GM23338 (cell line): ENCODE measurements around the gene C6orf89. TPM values are rescaled to one million over a fixed set of nuclear protein-coding genes. Genes with fewer than 3 reads are reported as not detected.
A peak's percentile ranks its signal among the peaks of the same experiment; 100 is the strongest.

Source experiments
- ATAC-seq: fragments of 200-7000 bp; cut with Tn5 transposase; 3 replicates; pipeline ENCODE4 v1.9.1; 2020
- DNase-seq: peaks from one replicate; pipeline ENCODE4 v3.0.0-alpha.2; 2015; ENCODE audit warnings: low spot score
- H2AFZ ChIP-seq: fragments of 200-600 bp; sonication (generic); 2 replicates; pipeline ENCODE4 v1.8.0; 2016; ENCODE audit warnings: antibody characterized with exemption, mild to moderate bottlenecking, moderate library complexity
- H3F3A ChIP-seq: fragments of 200-600 bp; sonication (generic); replicated peaks from 2 replicates; pipeline ENCODE4 v1.8.0; 2017; ENCODE audit warnings: antibody characterized with exemption, mixed run types, low read depth
- H3K27ac ChIP-seq: fragments of 200-600 bp; sonication (generic); 2 replicates; pipeline ENCODE4 v1.6.1; 2016; ENCODE audit warnings: low read depth
- H3K27me3 ChIP-seq: fragments of 200-600 bp; sonication (generic); 2 replicates; pipeline ENCODE4 v1.8.0; 2016; ENCODE audit warnings: mild to moderate bottlenecking, mixed run types, moderate library complexity; ENCODE audit not compliant: insufficient read depth
- H3K36me3 ChIP-seq: fragments of 200-600 bp; sonication (generic); 2 replicates; pipeline ENCODE4 v1.8.0; 2016; ENCODE audit warnings: mild to moderate bottlenecking; ENCODE audit not compliant: insufficient read depth
- H3K4me1 ChIP-seq: fragments of 200-600 bp; sonication (generic); 2 replicates; pipeline ENCODE4 v1.8.0; 2016; ENCODE audit warnings: mild to moderate bottlenecking, moderate library complexity; ENCODE audit not compliant: insufficient read depth
- H3K4me2 ChIP-seq: fragments of 200-600 bp; sonication (generic); 2 replicates; pipeline ENCODE4 v1.7.1; 2017; ENCODE audit warnings: mixed run types
- H3K4me3 ChIP-seq: fragments of 200-600 bp; sonication (generic); 2 replicates; pipeline ENCODE4 v1.6.1; 2016; ENCODE audit warnings: mixed run types
- H3K79me2 ChIP-seq: fragments of 200-600 bp; sonication (generic); replicated peaks from 2 replicates; pipeline ENCODE4 v1.8.0; 2017; ENCODE audit warnings: mild to moderate bottlenecking; ENCODE audit not compliant: insufficient read depth
- H3K9me2 ChIP-seq: fragments of 200-600 bp; sonication (generic); 2 replicates; pipeline ENCODE4 v1.8.0; 2017; ENCODE audit not compliant: insufficient read depth
- H4K20me1 ChIP-seq: fragments of 200-600 bp; sonication (generic); replicated peaks from 2 replicates; pipeline ENCODE4 v1.8.0; 2017; ENCODE audit warnings: mild to moderate bottlenecking; ENCODE audit not compliant: insufficient read depth
- H3K27ac Mint-ChIP-seq: 2 replicates; pipeline ENCODE4 v1.8.0; 2020; ENCODE audit warnings: inconsistent platforms, mild to moderate bottlenecking, moderate library complexity, mixed read lengths
- H3K27me3 Mint-ChIP-seq: 3 replicates; pipeline ENCODE4 v1.8.0; 2022; ENCODE audit warnings: low read depth, mild to moderate bottlenecking, moderate library complexity, mixed read lengths, inconsistent platforms; ENCODE audit not compliant: insufficient read depth, poor library complexity
- H3K36me3 Mint-ChIP-seq: 3 replicates; pipeline ENCODE4 v1.8.0; 2021; ENCODE audit warnings: low read depth, mild to moderate bottlenecking, inconsistent platforms, moderate library complexity, mixed read lengths
- H3K4me1 Mint-ChIP-seq: 3 replicates; pipeline ENCODE4 v1.8.0; 2020; ENCODE audit warnings: mild to moderate bottlenecking, inconsistent platforms, mixed read lengths
- H3K4me3 Mint-ChIP-seq: 3 replicates; pipeline ENCODE4 v1.8.0; 2021; ENCODE audit warnings: moderate library complexity, mild to moderate bottlenecking, inconsistent platforms, mixed read lengths
- H3K9me3 Mint-ChIP-seq: 3 replicates; pipeline ENCODE4 v1.8.0; 2020; ENCODE audit warnings: moderate library complexity, mild to moderate bottlenecking, inconsistent platforms, mixed read lengths
- CTCF ChIP-seq, 2 experiments: fragments of 200-600 bp in 1 of 2; sonication (generic) in 1 of 2; conservative IDR thresholded peaks; 2 replicates each; pipeline versions ENCODE4 v1.5.1 to v1.6.1; 2016 to 2017; ENCODE audit warnings: antibody characterized with exemption in 2 of 2, low read depth in 2 of 2, mild to moderate bottlenecking in 2 of 2, moderate library complexity in 1 of 2
- ZNF331 ChIP-seq: fragments of 250-450 bp; sonication (Bioruptor Pico); IDR thresholded peaks from 2 replicates; pipeline ENCODE4 v1.5.0; 2020; ENCODE audit warnings: low read depth, mild to moderate bottlenecking, moderate library complexity
- ZNF462 ChIP-seq: fragments of 250-450 bp; sonication (Bioruptor Pico); IDR thresholded peaks from 2 replicates; pipeline ENCODE4 v1.5.0; 2020; ENCODE audit warnings: mild to moderate bottlenecking, moderate library complexity
- polyA plus RNA-seq: library from polyadenylated mRNA; unstranded; fragments of >200 nt; fragmentation: Nextera tagmentation; extraction: Ambion mirVana; gene quantifications from 2 replicates; pipeline ENCODE4 v1.2.1, GENCODE V29; 2016
- total RNA-seq: library from RNA; depleted of rRNA; stranded (reverse); fragments of >200 nt; shearing (Covaris generic); gene quantifications from 2 replicates; pipeline ENCODE4 v1.2.3, GENCODE V29; 2014

Gene C6orf89
- total and polyA plus RNA-seq, 2 experiments from 2014 or later, result 3.7 to 7.9 TPM

- peak; percentile 65 to 84 for TF ChIP-seq CTCF (conservative IDR thresholded peaks at IDR 0.05; ENCODE audit: low read depth in 2 of 2)
- 0 out of 2 replicates have a peak, but pooled peaks have one; percentile 10 for TF ChIP-seq ZNF462 (CRISPR knock-in tag)
- no peak for TF ChIP-seq ZNF331 (CRISPR knock-in tag)
- DNase-seq, result peak; percentile 90
- Histone ChIP-seq H3K36me3 (no peaks in the 10 kb centered on the region), H3K27ac (no peak overlapping the region; the same call in 1 of the 2 replicates), H3F3A (no peaks in the 10 kb centered on the region), H3K27me3 (no peaks in the 10 kb centered on the region), H3K4me1 (no peaks in the 10 kb centered on the region), H3K4me2 (no peak overlapping the region; the same call in 1 of the 2 replicates), H3K79me2 (no peaks in the 10 kb centered on the region), H3K4me3 (no peak overlapping the region), H2AFZ (0 out of 2 replicates have a peak overlapping the region, but pooled peaks have one; percentile 23), H4K20me1 (0 out of 2 replicates have a peak, but pooled peaks cover 3% of the 10 kb centered on the region), H3K9me2 (no peaks in the 10 kb centered on the region)
- Mint-ChIP-seq H3K27me3 (peaks cover 9% of the 10 kb centered on the region), H3K27ac (no peak overlapping the region), H3K36me3 (no peaks in the 10 kb centered on the region), H3K4me1 (peaks cover 8% of the 10 kb centered on the region), H3K9me3 (no peaks in the 10 kb centered on the region), H3K4me3 (no peak overlapping the region)
- peak; percentile 94 for ATAC-seq
Observed at GRCh38 chr6:36914227-36914794, 28.6 kb downstream of the C6orf89 start.
